HepG2 (cell line): ENCODE data around the gene DMXL2. TPM values are rescaled to one million over a fixed set of nuclear protein-coding genes. Genes with fewer than 3 reads are reported as not detected.

ENCODE experiments used
- ATAC-seq: fragments of 200-7000 bp; cut with Tn5 transposase; 3 replicates; pipeline ENCODE4 v1.9.1; 2020; ENCODE audit warnings: mild to moderate bottlenecking, moderate library complexity
- BruUV-seq: library from RNA; stranded (reverse); fragments of 400-500 nt; replicated peaks from 2 replicates; lab custom pipeline; 2021; lab: Mats Ljungman, UMichigan
- CTCF ChIA-PET: fragments of 300-600 bp; formaldehyde crosslinking; extraction: SDS; loops from one replicate; lab custom pipeline; 2021; ENCODE audit warnings: low total read pairs, inconsistent platforms, low intra/inter-chr PET ratio; lab: Yijun Ruan, JAX
- POLR2A ChIA-PET: fragments of 350-600 bp; sonication (Branson Sonifier 250); formaldehyde crosslinking; loops from one replicate; lab custom pipeline; 2020; ENCODE audit warnings: antibody characterized with exemption, inconsistent platforms; lab: Yijun Ruan, JAX
- DNase-seq: peaks from one replicate; pipeline ENCODE4 v3.0.0-alpha.2; 2015; ENCODE audit warnings: low spot score
- FAIRE-seq: peaks from 3 replicates; lab custom pipeline; 2011; peaks lifted over from hg19 to GRCh38; lab: Jason Lieb, UNC
- H2AFZ ChIP-seq: one replicate; pipeline ENCODE4 v1.6.1; 2011; ENCODE audit warnings: low read length, inconsistent platforms
- H3K27ac ChIP-seq: fragments of 300-600 bp; 3 replicates; pipeline ENCODE4 v1.8.0; 2011; ENCODE audit warnings: mixed run types, mild to moderate bottlenecking, mixed read lengths, low read length, inconsistent platforms; ENCODE audit not compliant: insufficient read depth; ENCODE audit errors: extremely low read length
- H3K27me3 ChIP-seq, 2 experiments: fragments of 200-600 bp in 1 of 2; 2 replicates in 1 of 2; 3 replicates in 1 of 2; pipeline versions ENCODE4 v1.6.0 to v1.8.0; 2011; ENCODE audit warnings: low read length in 2 of 2, mild to moderate bottlenecking in 2 of 2, moderate library complexity in 2 of 2, inconsistent platforms in 1 of 2; ENCODE audit not compliant: insufficient read depth in 2 of 2, control insufficient read depth in 1 of 2
- H3K36me3 ChIP-seq, 2 experiments: fragments of 200-600 bp in 1 of 2; replicated peaks in 1 of 2; 2 replicates in 1 of 2; 3 replicates in 1 of 2; pipeline versions ENCODE4 v1.5.1 to v1.8.0; 2011; ENCODE audit warnings: low read length in 2 of 2, inconsistent platforms in 1 of 2; ENCODE audit not compliant: insufficient read depth in 2 of 2, control insufficient read depth in 1 of 2
- H3K4me1 ChIP-seq: 2 replicates; pipeline ENCODE4 v1.5.1; 2012; ENCODE audit warnings: low read length, inconsistent platforms; ENCODE audit not compliant: insufficient read depth
- H3K4me2 ChIP-seq: 2 replicates; pipeline ENCODE4 v1.6.0; 2011; ENCODE audit warnings: low read depth, low read length, inconsistent platforms
- H3K4me3 ChIP-seq, 3 experiments: fragments of 200-600 bp in 1 of 3; sonication (generic), shearing (Covaris generic) in 1 of 3; replicated peaks in 1 of 3; 2 replicates each; pipeline ENCODE4 v1.5.1; 2011 to 2016; ENCODE audit warnings: low read length in 3 of 3, inconsistent platforms in 2 of 3, low read depth in 2 of 3, mild to moderate bottlenecking in 2 of 3, control low read depth in 1 of 3, mixed read lengths in 1 of 3; ENCODE audit not compliant: insufficient read depth in 1 of 3
- H3K79me2 ChIP-seq: one replicate; pipeline ENCODE4 v1.6.1; 2011; ENCODE audit warnings: low read length, inconsistent platforms; ENCODE audit not compliant: insufficient read depth
- H3K9ac ChIP-seq: 2 replicates; pipeline ENCODE4 v1.6.0; 2011; ENCODE audit warnings: mild to moderate bottlenecking, low read depth, low read length, inconsistent platforms; ENCODE audit not compliant: insufficient read depth
- H3K9me3 ChIP-seq: 2 replicates; pipeline ENCODE4 v1.5.1; 2012; ENCODE audit warnings: mild to moderate bottlenecking, low read length
- H4K20me1 ChIP-seq: 2 replicates; pipeline ENCODE4 v1.6.0; 2011; ENCODE audit warnings: inconsistent platforms, mild to moderate bottlenecking, low read length, moderate library complexity; ENCODE audit not compliant: insufficient read depth
- AHDC1 ChIP-seq: sonication (generic); formaldehyde crosslinking; IDR thresholded peaks from 2 replicates; pipeline ENCODE4 v1.5.1; 2020; ENCODE audit warnings: mild to moderate bottlenecking, missing genetic modification reagents, borderline replicate concordance
- EZH2 ChIP-seq: conservative IDR thresholded peaks from 2 replicates; pipeline ENCODE4 v1.6.1; 2012; ENCODE audit warnings: mild to moderate bottlenecking, low read depth, low read length, moderate library complexity
- KLF16 ChIP-seq, 2 experiments: sonication (generic) in 1 of 2; formaldehyde crosslinking in 1 of 2; IDR thresholded peaks; 2 replicates each; pipeline versions ENCODE4 v1.6.1 to v1.8.0; 2016 to 2023; ENCODE audit warnings: missing genetic modification reagents in 2 of 2, missing compliant biosample characterization in 1 of 2
- NFAT5 ChIP-seq: sonication (generic); formaldehyde crosslinking; IDR thresholded peaks from 2 replicates; pipeline ENCODE4 v1.4.0; 2020; ENCODE audit warnings: missing genetic modification reagents
- PBX3 ChIP-seq: sonication (generic); formaldehyde crosslinking; IDR thresholded peaks from 2 replicates; pipeline ENCODE4 v1.8.1; 2023; ENCODE audit warnings: missing genetic modification reagents, inconsistent platforms, borderline replicate concordance
- TGIF2 ChIP-seq: IDR thresholded peaks from 2 replicates; pipeline ENCODE4 v1.6.1; 2016; ENCODE audit warnings: control low read depth, missing compliant biosample characterization
- WIZ ChIP-seq: sonication (generic); formaldehyde crosslinking; IDR thresholded peaks from 2 replicates; pipeline ENCODE4 v1.5.1; 2020; ENCODE audit warnings: mild to moderate bottlenecking, missing genetic modification reagents
- ZBTB42 ChIP-seq: sonication (generic); formaldehyde crosslinking; IDR thresholded peaks from 2 replicates; pipeline ENCODE4 v1.5.0; 2020; ENCODE audit warnings: mild to moderate bottlenecking, missing genetic modification reagents
- ZFP1 ChIP-seq: IDR thresholded peaks from 2 replicates; pipeline ENCODE4 v1.6.1; 2016
- ZNF333 ChIP-seq: sonication (generic); formaldehyde crosslinking; IDR thresholded peaks from 2 replicates; pipeline ENCODE4 v1.4.0; 2020; ENCODE audit warnings: mild to moderate bottlenecking, missing genetic modification reagents, borderline replicate concordance
- WGBS: methylation state at CpG from one replicate; pipeline ENCODE4 v1.1.6; 2017; ENCODE audit warnings: low lambda C conversion rate; 5-methylcytosine and 5-hydroxymethylcytosine counted together
- in situ Hi-C: cut with HindIII; loops from 2 replicates; pipeline ENCODE4 v1.10.0; 2017; ENCODE audit warnings: low pct_unique_long_range_greater_than_20kb; ENCODE audit not compliant: extremely low pct_ligation_motif_present
- intact Hi-C: fragments of 100-400 bp; cut with micrococcal nuclease; formaldehyde crosslinking; loops from one replicate; pipeline ENCODE4 v1.10.0; 2022; ENCODE audit not compliant: unreplicated experiment
- polyA plus RNA-seq, 8 experiments: library from polyadenylated mRNA; depleted of rRNA in 3 of 8; stranded (reverse) in 7 of 8; unstranded in 1 of 8; fragments of >200 nt; fragmentation: Illumina TruSeq in 4 of 8; extraction: Trizol in 4 of 8; gene quantifications; 2 replicates each; pipeline versions ENCODE4 v1.2.1 to v1.2.3, GENCODE V29; 2011 to 2016; ENCODE audit warnings: low read depth in 4 of 8, missing spikeins in 1 of 8, mixed read lengths in 1 of 8; ENCODE audit not compliant: insufficient read depth in 1 of 8
- total RNA-seq, 5 experiments: library from RNA; depleted of rRNA; stranded (reverse); fragments of >200 nt; fragmentation: Illumina TruSeq; extraction: Trizol; gene quantifications; 2 replicates each; pipeline ENCODE4 v1.2.3, GENCODE V29; 2016; ENCODE audit warnings: low read depth in 1 of 5

DMXL2 gene
- total and polyA plus RNA-seq, 2 of the 13 experiments (the other 11 are each of a cell fraction or from before 2014, with no cell fraction given), result 11.6 to 15.3 TPM

- TF ChIP-seq AHDC1, result no peak
These were observed 19.0 kb upstream of the DMXL2 start (continued) for GRCh38 chr15:51641490-51642130.

GRCh38 chr15:51634591-51635198, 12.1 kb upstream of the DMXL2 start:
- CTCF ChIA-PET, result no interaction called here
- intact Hi-C loops, result no loop called here

More at GRCh38 chr15:51634591-51635198, 12.1 kb upstream of the DMXL2 start:
- 14% methylated on average over 3 of the region's 3 CpGs for WGBS
- Histone ChIP-seq H3K27me3 (no peaks in the 10 kb centered on the region), H3K4me3 (no peak overlapping the region), H2AFZ (no peak overlapping the region), H3K4me1 (no peaks in the 10 kb centered on the region), H3K79me2 (no peaks in the 10 kb centered on the region), H3K4me2 (no peak overlapping the region), H4K20me1 (no peaks in the 10 kb centered on the region), H3K36me3 (no peaks in the 10 kb centered on the region), H3K27ac (no peak overlapping the region), H3K9ac (no peak overlapping the region), H3K9me3 (no peaks in the 10 kb centered on the region)
- BruUV-seq, result no TSS peak
- ATAC-seq (no peak), DNase-seq (no peak), FAIRE-seq (no peak)
- TF ChIP-seq ZNF333 (CRISPR knock-in tag), result no peak
- no peak for TF ChIP-seq PBX3 (CRISPR knock-in tag)
- no peak for TF ChIP-seq NFAT5 (CRISPR knock-in tag)
- TF ChIP-seq KLF16 (CRISPR knock-in tag; IDR thresholded peaks at IDR 0.05), result no peak
- TF ChIP-seq EZH2, result no peak
- TF ChIP-seq TGIF2 (CRISPR knock-in tag), result no peak
- TF ChIP-seq WIZ (CRISPR knock-in tag), result no peak
- TF ChIP-seq ZBTB42 (CRISPR knock-in tag), result no peak
- no peak for TF ChIP-seq ZFP1 (CRISPR knock-in tag)
- in situ Hi-C loops, result loop anchor here (25.0 kb wide), 1 partner anchor 278 kb away; no protein-coding TSS in a partner anchor
- POLR2A ChIA-PET, result no interaction called here
